Mesodermal cell (in vitro differentiated cells): ENCODE results near the gene SPRY1.
A peak's percentile ranks its signal among the peaks of the same experiment; 100 is the strongest.

Experiments used
- H3K27ac ChIP-seq: 2 replicates; pipeline ENCODE4 v1.7.0; 2013; ENCODE audit warnings: mild to moderate bottlenecking, low read depth, low read length, moderate library complexity; ENCODE audit not compliant: severe bottlenecking
- H3K36me3 ChIP-seq: 2 replicates; pipeline ENCODE4 v1.7.1; 2013; ENCODE audit warnings: mild to moderate bottlenecking, low read length, moderate library complexity; ENCODE audit not compliant: control insufficient read depth, insufficient read depth
- H3K4me1 ChIP-seq: one replicate; pipeline ENCODE4 v1.7.1; 2013; ENCODE audit warnings: mild to moderate bottlenecking, low read length; ENCODE audit not compliant: insufficient read depth, control insufficient read depth, poor library complexity, severe bottlenecking
- H3K4me3 ChIP-seq: 2 replicates; pipeline ENCODE4 v1.7.0; 2013; ENCODE audit warnings: low read length, control low read depth, mild to moderate bottlenecking; ENCODE audit not compliant: insufficient read depth, poor library complexity, severe bottlenecking; ENCODE audit errors: extremely low read depth
- H3K9me3 ChIP-seq: 2 replicates; pipeline ENCODE4 v1.7.1; 2013; ENCODE audit warnings: mild to moderate bottlenecking, low read length, moderate library complexity; ENCODE audit not compliant: control insufficient read depth
- WGBS, 2 experiments: methylation state at CpG; one replicate each; pipeline ENCODE4 v1.1.5; 2013; ENCODE audit warnings: missing lambda C conversion rate in 2 of 2; ENCODE audit not compliant: insufficient coverage in 2 of 2; 5-methylcytosine and 5-hydroxymethylcytosine counted together

The SPRY1 gene

DNA sequence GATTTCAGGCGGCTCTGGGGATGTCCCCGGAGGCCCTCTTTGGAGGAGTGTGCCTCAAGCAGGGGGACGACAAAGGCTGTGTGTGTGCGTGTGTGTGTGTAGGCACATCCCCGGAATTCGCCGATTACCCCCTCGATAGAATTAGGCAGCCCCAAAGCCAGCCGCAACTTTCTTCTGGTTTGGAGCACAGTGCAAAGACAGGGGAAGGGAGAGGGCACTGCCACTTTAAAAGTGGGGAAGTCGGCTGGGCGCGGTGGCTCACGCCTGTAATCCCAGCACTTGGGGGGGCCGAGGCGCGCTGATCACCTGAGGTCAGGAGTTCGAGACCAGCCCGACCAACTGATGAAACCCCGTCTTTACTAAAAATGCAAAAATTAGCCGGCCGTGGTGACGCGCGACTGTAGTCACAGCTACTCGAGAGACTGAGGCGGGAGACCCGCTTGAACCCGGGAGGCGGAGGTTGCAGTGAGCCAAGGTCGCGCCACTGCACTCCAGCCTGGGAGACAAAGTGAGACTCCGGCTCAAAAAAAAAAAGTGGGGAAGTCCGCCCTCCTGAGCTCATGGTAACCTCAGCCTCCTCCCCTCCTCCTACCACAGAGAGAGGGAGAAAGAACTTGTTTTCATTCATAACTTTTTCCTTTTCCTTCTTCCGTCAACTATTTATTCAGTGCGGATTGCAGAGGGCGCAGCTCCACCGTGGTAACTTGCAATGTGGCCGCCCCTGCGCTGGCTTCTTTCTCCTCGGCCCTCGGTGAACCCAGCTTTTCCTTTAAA is 2.4 kb downstream of the SPRY1 start:
- WGBS, 2 experiments, result 1% methylated on average over 38 to 39 of the region's 41 CpGs

DNA sequence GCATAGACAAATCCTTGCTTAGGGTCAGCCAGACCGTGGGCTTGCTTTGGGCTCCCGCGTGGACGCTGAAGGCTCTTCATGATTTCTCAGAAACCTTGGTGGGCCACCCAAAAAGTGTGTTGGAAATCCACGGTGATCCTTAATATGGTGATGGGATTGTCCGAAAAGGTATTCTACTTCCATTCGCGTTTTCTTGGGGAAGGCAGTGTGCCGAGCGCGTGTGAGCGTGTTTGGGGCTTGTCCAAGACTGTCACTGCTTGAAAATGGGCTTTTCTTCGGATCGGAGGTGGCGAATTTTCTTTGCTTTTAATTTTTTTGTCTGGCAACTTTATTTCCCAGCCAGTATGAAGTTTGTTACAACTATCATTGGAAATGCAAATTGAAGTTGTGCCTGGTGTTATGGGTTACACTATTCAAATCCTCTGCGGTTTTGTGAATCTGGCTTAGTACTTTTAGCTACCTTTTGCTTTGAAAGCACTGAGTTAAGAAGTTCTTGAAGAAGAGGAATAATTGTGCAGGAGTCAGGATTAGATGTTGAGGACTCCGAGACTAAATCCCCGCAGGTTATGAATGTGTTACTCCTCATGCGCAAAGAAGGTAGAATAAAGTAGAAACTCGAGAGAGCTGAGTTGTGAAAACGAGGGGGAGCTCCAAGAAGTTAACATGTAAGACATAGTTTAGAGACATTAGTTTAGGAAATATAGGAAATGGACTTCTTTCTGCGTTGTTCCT is 3.2 kb downstream of the SPRY1 start:
- Histone ChIP-seq H3K27ac (peak overlapping the region; percentile 86), H3K4me3 (peak overlapping the region; percentile 75), H3K36me3 (peaks cover 42% of the 10 kb centered on the region), H3K9me3 (no peaks in the 10 kb centered on the region), H3K4me1 (peaks cover 14% of the 10 kb centered on the region)
- WGBS, 2 experiments, result 0 to 5% methylated on average over 13 to 14 of the region's 22 CpGs

More for the DNA sequence above, 2.4 kb downstream of the SPRY1 start:
- H3K4me3 ChIP-seq, result peak overlapping the region; percentile 75
- peaks cover 36% of the 10 kb centered on the region for H3K36me3 ChIP-seq
- H3K9me3 ChIP-seq, result no peaks in the 10 kb centered on the region
- H3K27ac ChIP-seq, result peak overlapping the region; percentile 86
- H3K4me1 ChIP-seq, result peaks cover 14% of the 10 kb centered on the region

- 87 to 94% methylated on average over 5 to 6 of the region's 9 CpGs for WGBS, 2 experiments
- Histone ChIP-seq H3K4me1 (peaks cover 14% of the 10 kb centered on the region), H3K4me3 (peak overlapping the region; percentile 75), H3K9me3 (no peaks in the 10 kb centered on the region), H3K36me3 (peaks cover 48% of the 10 kb centered on the region), H3K27ac (no peak overlapping the region)
Measured at GRCh38 chr4:123401271-123402120, 4.9 kb downstream of the SPRY1 start.

DNA sequence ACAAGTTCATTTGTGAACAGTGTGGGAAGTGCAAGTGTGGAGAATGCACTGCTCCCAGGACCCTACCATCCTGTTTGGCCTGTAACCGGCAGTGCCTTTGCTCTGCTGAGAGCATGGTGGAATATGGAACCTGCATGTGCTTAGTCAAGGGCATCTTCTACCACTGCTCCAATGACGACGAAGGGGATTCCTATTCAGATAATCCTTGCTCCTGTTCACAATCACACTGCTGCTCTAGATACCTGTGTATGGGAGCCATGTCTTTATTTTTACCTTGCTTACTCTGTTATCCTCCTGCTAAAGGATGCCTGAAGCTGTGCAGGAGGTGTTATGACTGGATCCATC is 5.5 kb downstream of the SPRY1 start:
- no peaks in the 10 kb centered on the region for H3K9me3 ChIP-seq
- H3K27ac ChIP-seq, result no peak overlapping the region
- peaks cover 14% of the 10 kb centered on the region for H3K4me1 ChIP-seq
- H3K36me3 ChIP-seq, result peaks cover 54% of the 10 kb centered on the region
- H3K4me3 ChIP-seq, result peak overlapping the region; percentile 75
- 86 to 100% methylated on average over 1 to 3 of the region's 3 CpGs for WGBS, 2 experiments

GRCh38 chr4:123403080-123403604 is 6.5 kb downstream of the SPRY1 start:
- H3K9me3 ChIP-seq, result no peaks in the 10 kb centered on the region
- peaks cover 55% of the 10 kb centered on the region for H3K36me3 ChIP-seq
- WGBS, 2 experiments, result no CpG with 5 or more reads among the region's 3 CpGs
- H3K27ac ChIP-seq, result peak overlapping the region; percentile 33
- peak overlapping the region; percentile 75 for H3K4me3 ChIP-seq
- peaks cover 14% of the 10 kb centered on the region for H3K4me1 ChIP-seq

DNA sequence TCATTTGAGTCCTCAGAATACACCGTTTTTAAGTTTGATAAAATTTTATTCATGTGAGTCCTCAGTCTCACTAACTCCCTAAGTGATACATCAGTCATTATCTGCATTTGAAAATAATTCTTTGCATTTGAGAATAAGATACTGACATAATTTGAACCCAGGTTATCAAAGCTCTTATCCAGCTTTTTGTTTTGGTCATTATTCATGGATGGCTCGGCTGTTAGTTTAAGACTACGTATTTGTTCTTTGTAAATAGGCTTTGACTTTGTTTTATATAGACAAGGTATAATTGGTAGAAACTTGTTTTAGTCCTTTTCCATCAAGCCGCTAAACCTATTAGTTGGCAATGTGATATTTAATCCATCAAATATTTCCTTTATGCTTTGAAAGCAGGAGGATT is 7.9 kb downstream of the SPRY1 start:
- WGBS, 2 experiments, result 86% methylated on average over 2 of the region's 4 CpGs; no CpG with 5 or more reads in 1 of the 2 experiments
- no peak overlapping the region for H3K4me3 ChIP-seq
- H3K4me1 ChIP-seq, result peaks cover 22% of the 10 kb centered on the region
- no peaks in the 10 kb centered on the region for H3K9me3 ChIP-seq
- H3K27ac ChIP-seq, result no peak overlapping the region
- H3K36me3 ChIP-seq, result peaks cover 48% of the 10 kb centered on the region

DNA sequence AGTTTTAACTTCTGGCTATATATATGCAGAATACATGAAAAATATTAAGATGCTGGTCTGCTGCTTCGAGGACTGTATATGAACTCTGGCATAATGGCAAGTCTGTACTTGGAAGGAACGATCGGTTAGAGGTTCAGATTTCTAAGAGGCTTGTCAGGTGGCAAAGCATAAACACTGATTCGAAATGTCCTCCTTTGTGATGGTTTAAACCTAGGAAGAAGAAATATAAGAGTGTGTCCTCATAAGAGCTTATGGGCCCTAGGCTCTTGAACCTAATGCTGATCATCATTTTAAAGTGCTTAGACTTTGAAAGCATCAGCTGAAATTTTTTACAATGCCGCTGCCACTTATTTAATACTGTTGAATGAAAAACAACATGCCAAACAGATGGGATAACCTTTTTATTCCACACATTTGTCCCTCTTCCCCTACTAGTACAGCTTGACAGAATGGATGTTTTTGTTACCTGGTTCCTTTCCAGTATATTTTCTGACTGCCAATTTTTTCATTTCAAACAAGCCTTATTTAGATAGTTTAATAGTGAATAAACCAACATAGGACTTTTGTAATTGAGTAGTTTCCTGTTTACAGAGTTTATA is 8.8 kb downstream of the SPRY1 start:
- Histone ChIP-seq H3K4me3 (no peak overlapping the region), H3K9me3 (no peaks in the 10 kb centered on the region), H3K36me3 (peaks cover 48% of the 10 kb centered on the region), H3K4me1 (peaks cover 23% of the 10 kb centered on the region), H3K27ac (no peak overlapping the region)
- 96% methylated on average over 4 of the region's 5 CpGs for WGBS, 2 experiments

DNA sequence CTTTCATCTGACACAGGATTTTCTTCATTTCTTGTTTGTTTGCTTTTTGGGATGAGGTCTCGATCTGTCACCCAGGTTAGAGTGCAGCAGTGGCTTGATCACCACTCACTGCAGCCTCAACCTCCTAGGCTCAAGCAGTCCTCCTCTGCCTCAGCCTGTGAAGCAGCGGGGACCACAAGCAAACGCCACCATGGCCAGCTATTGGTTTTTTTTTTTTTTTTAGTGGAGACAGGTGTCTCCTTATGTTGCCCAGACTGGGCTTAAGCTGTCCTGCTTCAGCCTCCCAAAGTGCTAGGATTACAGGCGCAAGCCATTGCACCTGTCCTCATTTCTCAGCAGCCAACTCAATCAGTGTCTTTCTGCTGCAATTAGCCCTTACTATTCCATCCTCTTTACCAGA is 10.3 kb downstream of the SPRY1 start:
- 100% methylated on average over 1 to 2 of the region's 4 CpGs for WGBS, 2 experiments
- Histone ChIP-seq H3K36me3 (peaks cover 38% of the 10 kb centered on the region), H3K4me3 (no peak overlapping the region), H3K27ac (no peak overlapping the region), H3K4me1 (peaks cover 24% of the 10 kb centered on the region), H3K9me3 (no peaks in the 10 kb centered on the region)

DNA sequence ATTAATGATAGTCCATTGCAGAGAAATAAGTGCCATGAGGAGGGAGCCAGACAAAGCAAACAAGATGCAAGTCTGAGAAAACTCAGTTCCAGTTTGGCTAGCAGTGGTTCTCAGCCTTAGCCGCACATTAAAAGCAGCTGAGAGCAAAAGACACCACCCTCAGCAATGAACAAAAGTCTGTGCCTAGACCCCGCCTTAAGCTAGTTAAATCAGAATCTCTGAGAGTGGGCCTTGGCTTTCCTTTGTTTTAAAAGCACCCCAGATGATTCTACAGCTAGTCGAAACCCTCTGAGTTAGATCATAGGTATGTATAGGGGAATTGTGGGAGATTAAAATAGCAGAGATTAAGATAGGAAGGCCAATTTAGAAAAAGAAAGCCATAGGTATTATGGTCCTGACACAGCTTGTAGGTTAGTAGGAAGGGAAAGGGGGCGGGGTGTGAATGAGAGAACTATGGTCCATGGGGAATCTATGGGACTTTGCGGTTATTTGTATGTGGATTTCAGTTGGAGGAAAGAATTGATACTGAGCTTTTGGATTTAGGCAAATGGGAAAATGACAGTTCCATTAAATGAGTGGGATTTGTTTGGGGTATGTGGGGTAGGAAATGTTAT is 12.0 kb downstream of the SPRY1 start:
- WGBS, 2 experiments, result 90 to 95% methylated on average over 5 of the region's 5 CpGs
- no peaks in the 10 kb centered on the region for H3K9me3 ChIP-seq
- H3K4me1 ChIP-seq, result peaks cover 18% of the 10 kb centered on the region
- peaks cover 24% of the 10 kb centered on the region for H3K36me3 ChIP-seq
- H3K4me3 ChIP-seq, result no peak overlapping the region
- H3K27ac ChIP-seq, result peak overlapping the region; percentile 47

GRCh38 chr4:123409334-123409733 is 12.7 kb downstream of the SPRY1 start:
- peaks cover 16% of the 10 kb centered on the region for H3K36me3 ChIP-seq
- H3K27ac ChIP-seq, result no peak overlapping the region
- H3K4me1 ChIP-seq, result peaks cover 18% of the 10 kb centered on the region
- no peak overlapping the region for H3K4me3 ChIP-seq
- H3K9me3 ChIP-seq, result no peaks in the 10 kb centered on the region
- whole genome bisulfite sequencing, 2 experiments, result 100% methylated on average over 1 to 2 of the region's 2 CpGs
